ENCODE data around the gene SRGAP1. TPM values are rescaled to one million over a fixed set of nuclear protein-coding genes. Genes with fewer than 3 reads are reported as not detected.

SRGAP1 gene
- total and polyA plus RNA-seq, 9 of the 15 experiments (the other 6 are each of a cell fraction or from before 2014, with no cell fraction given) = 0.01 to 0.13 (median 0.04) TPM; not detected in 3

DNA sequence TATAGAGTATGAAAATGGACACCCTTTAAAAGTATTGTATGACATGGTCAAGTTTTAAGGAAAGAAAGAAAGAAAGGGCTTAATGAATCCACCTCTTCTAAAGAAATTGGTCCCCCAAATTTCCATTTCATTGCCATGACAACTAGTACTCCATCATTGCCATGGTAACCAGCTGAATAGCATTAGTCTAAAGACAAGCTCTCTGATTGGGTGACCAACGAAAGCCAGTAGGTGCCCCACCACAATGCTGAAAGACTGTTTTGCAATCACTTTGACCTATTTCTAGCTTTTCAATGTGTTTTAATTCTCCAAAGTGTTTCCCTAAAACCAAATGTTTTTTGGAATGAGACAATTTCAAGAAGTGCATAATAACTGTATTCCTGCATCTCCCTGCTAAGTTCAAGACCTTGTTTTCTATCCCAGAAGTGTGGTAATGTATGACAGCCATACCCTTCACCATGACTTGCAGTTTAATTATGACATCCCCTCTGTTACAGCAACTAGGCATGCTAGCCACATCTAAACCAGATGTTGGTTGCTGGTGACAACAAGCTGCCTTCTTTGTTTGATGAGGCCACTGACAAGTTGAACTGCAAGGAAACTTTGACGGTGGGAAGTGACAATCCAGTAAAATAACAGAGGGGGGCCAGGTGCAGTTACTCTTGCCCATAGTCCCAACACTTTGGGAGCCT is 330.9 kb downstream of the SRGAP1 start (continued):
- no peak for TF ChIP-seq CTBP1 (IDR thresholded peaks at IDR 0.05; ENCODE audit: borderline replicate concordance)
- TF ChIP-seq, protein P1, sequence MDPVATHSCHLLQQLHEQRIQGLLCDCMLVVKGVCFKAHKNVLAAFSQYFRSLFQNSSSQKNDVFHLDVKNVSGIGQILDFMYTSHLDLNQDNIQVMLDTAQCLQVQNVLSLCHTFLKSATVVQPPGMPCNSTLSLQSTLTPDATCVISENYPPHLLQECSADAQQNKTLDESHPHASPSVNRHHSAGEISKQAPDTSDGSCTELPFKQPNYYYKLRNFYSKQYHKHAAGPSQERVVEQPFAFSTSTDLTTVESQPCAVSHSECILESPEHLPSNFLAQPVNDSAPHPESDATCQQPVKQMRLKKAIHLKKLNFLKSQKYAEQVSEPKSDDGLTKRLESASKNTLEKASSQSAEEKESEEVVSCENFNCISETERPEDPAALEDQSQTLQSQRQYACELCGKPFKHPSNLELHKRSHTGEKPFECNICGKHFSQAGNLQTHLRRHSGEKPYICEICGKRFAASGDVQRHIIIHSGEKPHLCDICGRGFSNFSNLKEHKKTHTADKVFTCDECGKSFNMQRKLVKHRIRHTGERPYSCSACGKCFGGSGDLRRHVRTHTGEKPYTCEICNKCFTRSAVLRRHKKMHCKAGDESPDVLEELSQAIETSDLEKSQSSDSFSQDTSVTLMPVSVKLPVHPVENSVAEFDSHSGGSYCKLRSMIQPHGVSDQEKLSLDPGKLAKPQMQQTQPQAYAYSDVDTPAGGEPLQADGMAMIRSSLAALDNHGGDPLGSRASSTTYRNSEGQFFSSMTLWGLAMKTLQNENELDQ (CRISPR knock-in tag; IDR thresholded peaks at IDR 0.05; ENCODE audit: borderline replicate concordance) = no peak
- TF ChIP-seq MXI1 (IDR thresholded peaks at IDR 0.05; ENCODE audit: low read depth, low read length) = 0 out of 2 replicates have a peak, but pooled peaks have one; percentile 24
- no peak for TF ChIP-seq ETV1 (tag; conservative IDR thresholded peaks at IDR 0.05; ENCODE audit: low read depth)
- TF ChIP-seq SMAD3 (CRISPR knock-in tag; conservative IDR thresholded peaks at IDR 0.05) = no peak
- peak; percentile 70 for TF ChIP-seq MAFG (tag; conservative IDR thresholded peaks at IDR 0.05)

DNA sequence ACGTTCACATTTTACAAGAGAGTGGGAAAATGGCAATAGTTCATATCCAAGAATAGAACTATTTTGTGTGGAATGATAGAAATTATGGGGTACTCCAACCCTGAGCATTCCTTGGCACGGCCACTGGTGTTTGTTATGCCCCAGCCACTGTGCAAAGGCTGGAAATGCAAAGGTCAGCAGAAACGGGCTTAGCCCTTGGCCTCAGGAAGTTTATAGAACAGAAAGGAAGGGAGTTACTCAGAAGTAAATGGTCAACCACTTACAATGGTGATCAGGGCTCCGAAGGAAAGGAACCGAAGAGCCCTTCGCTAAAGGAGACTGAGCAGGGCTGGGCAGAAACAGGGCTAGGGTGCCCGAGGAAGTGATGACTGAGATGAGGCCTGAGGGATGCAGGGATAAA is 332.5 kb downstream of the SRGAP1 start:
- intact Hi-C loops (cut with micrococcal nuclease) = no loop called here

More for the DNA sequence above, 332.5 kb downstream of the SRGAP1 start:
- DNase-seq (ENCODE audit: extremely low read depth in 1 of 4, low spot score in 3 of 4) (no peak), ATAC-seq (no peak), FAIRE-seq (no peak)
- no peak overlapping the region for H3K4me3 ChIP-seq
- peaks cover 4 to 6% of the 10 kb centered on the region in 2 experiments; a peak in 4 of 5 replicates for H3K27me3 ChIP-seq (ENCODE audit: control insufficient read depth in 2 of 2, insufficient read depth in 2 of 2, low read length in 2 of 2)
- POLR2A ChIA-PET = no interaction called here
- BruUV-seq (replicated peaks) = no TSS peak
- H3K4me2 ChIP-seq (ENCODE audit: insufficient read depth, low read length) = no peak overlapping the region
- no peaks in the 10 kb centered on the region for H3K9me1 ChIP-seq (ENCODE audit: control insufficient read depth, insufficient read depth, low read length)
- no peak overlapping the region for H3K9ac ChIP-seq (ENCODE audit: insufficient read depth in 1 of 2, low read depth in 2 of 2, low read length in 2 of 2)
- H2AFZ ChIP-seq (ENCODE audit: low read depth, low read length) = no peak overlapping the region
- no peaks in the 10 kb centered on the region for H4K20me1 ChIP-seq (replicated peaks; ENCODE audit: control insufficient read depth, insufficient read depth, low read length)
- no peak for TF ChIP-seq SPI1 (IDR thresholded peaks at IDR 0.05; ENCODE audit: borderline replicate concordance, low read depth, low read length)
- TF ChIP-seq MAFK (IDR thresholded peaks at IDR 0.05; ENCODE audit: low read length) = peak; percentile 50; the same call in 1 of the 2 replicates
- TF ChIP-seq ZNF589 (CRISPR knock-in tag; IDR thresholded peaks at IDR 0.05; ENCODE audit: low read depth) = no peak
- peak; percentile 64 for TF ChIP-seq MAFF (IDR thresholded peaks at IDR 0.05; ENCODE audit: low read length)
- peak; percentile 52; the same call in 1 of the 2 replicates for TF ChIP-seq C11orf30 (IDR thresholded peaks at IDR 0.05; ENCODE audit: low read depth)
- no peak for TF ChIP-seq ZNF143 (CRISPR knock-in tag; IDR thresholded peaks at IDR 0.05)
- peak; percentile 72 for TF ChIP-seq ZNF316 (IDR thresholded peaks at IDR 0.05)
- TF ChIP-seq MAFG (tag; conservative IDR thresholded peaks at IDR 0.05) = peak; percentile 50
- WGBS (ENCODE audit: insufficient coverage, low coverage, missing lambda C conversion rate) = 1% methylated on average over 7 of the region's 7 CpGs
- H3K36me3 ChIP-seq (ENCODE audit: control insufficient read depth, insufficient read depth, low read length) = no peaks in the 10 kb centered on the region
- no peaks in the 10 kb centered on the region for H3K4me1 ChIP-seq (replicated peaks in 1 of 2; ENCODE audit: control insufficient read depth in 2 of 2, insufficient read depth in 2 of 2, low read length in 2 of 2)
- CTCF ChIA-PET (ENCODE audit: low intra/inter-chr PET ratio) = no interaction called here
- in situ Hi-C loops (cut with MboI) = no loop called here
- H3K79me2 ChIP-seq (ENCODE audit: control insufficient read depth, insufficient read depth, low read length) = no peaks in the 10 kb centered on the region
- H3K9me3 ChIP-seq (replicated peaks; ENCODE audit: control insufficient read depth, insufficient read depth, low read depth, low read length) = no peaks in the 10 kb centered on the region
- H3K27ac ChIP-seq (ENCODE audit: extremely low read depth, low read depth, low read length) = no peak overlapping the region

Measured in K562 (cell line).